ENCODE data around the gene CCR9.
"Not testable (repeated sequence)": the region's sequence is repeated elsewhere in the genome, so short reads cannot be mapped to it uniquely, and the experiment has no call there.

Gene CCR9

GRCh38 chr3:45848392-45848791, 38.0 kb upstream of the CCR9 start:
- H3K27me3 ChIP-seq (ENCODE audit: insufficient read depth, insufficient read length): peaks cover 48% of the 10 kb centered on the region

GRCh38 chr3:45852828-45853227, 33.5 kb upstream of the CCR9 start:
- no peaks in the 10 kb centered on the region for H3K9me3 ChIP-seq (ENCODE audit: insufficient read depth, low read length)
- no peak overlapping the region for H3K9ac ChIP-seq (ENCODE audit: insufficient read length, low read depth)
- DNase-seq (ENCODE audit: low read depth, low spot score): no peak
- no peaks in the 10 kb centered on the region for H3K4me1 ChIP-seq (ENCODE audit: insufficient read depth, insufficient read length)
- TF ChIP-seq YY1 (IDR thresholded peaks at IDR 0.05; ENCODE audit: insufficient read depth, insufficient read length): no peak
- no peak for TF ChIP-seq ZNF274 (IDR thresholded peaks at IDR 0.05; ENCODE audit: low read depth, low read length)
- no peak for TF ChIP-seq SUZ12 (IDR thresholded peaks at IDR 0.05; ENCODE audit: extremely low read depth, insufficient read depth, insufficient read length)
- H3K27me3 ChIP-seq (ENCODE audit: insufficient read depth, insufficient read length): peaks cover 14% of the 10 kb centered on the region
- no peaks in the 10 kb centered on the region for H3K36me3 ChIP-seq (ENCODE audit: insufficient read depth, insufficient read length, low read length)
- no peak overlapping the region for H3K4me3 ChIP-seq (ENCODE audit: insufficient read length, low read depth)

More at GRCh38 chr3:45848392-45848791, 38.0 kb upstream of the CCR9 start:
- no peak for DNase-seq (ENCODE audit: low read depth, low spot score)
- TF ChIP-seq SUZ12 (IDR thresholded peaks at IDR 0.05; ENCODE audit: extremely low read depth, insufficient read depth, insufficient read length) (no peak), YY1 (IDR thresholded peaks at IDR 0.05; ENCODE audit: insufficient read depth, insufficient read length) (no peak), ZNF274 (IDR thresholded peaks at IDR 0.05; ENCODE audit: low read depth, low read length) (no peak)
- Histone ChIP-seq H3K9ac (ENCODE audit: insufficient read length, low read depth) (no peak overlapping the region), H3K9me3 (ENCODE audit: insufficient read depth, low read length) (no peaks in the 10 kb centered on the region), H3K4me1 (ENCODE audit: insufficient read depth, insufficient read length) (no peaks in the 10 kb centered on the region), H3K36me3 (ENCODE audit: insufficient read depth, insufficient read length, low read length) (no peaks in the 10 kb centered on the region), H3K4me3 (ENCODE audit: insufficient read length, low read depth) (no peak overlapping the region)

- H3K4me3 ChIP-seq (ENCODE audit: insufficient read length, low read depth); H3K9ac ChIP-seq (ENCODE audit: insufficient read length, low read depth); H3K27me3 ChIP-seq (ENCODE audit: insufficient read depth, insufficient read length); H3K9me3 ChIP-seq (ENCODE audit: insufficient read depth, low read length); H3K36me3 ChIP-seq (ENCODE audit: insufficient read depth, insufficient read length, low read length); H3K4me1 ChIP-seq (ENCODE audit: insufficient read depth, insufficient read length); DNase-seq (ENCODE audit: low read depth, low spot score): not testable (repeated sequence)
These were observed 30.0 kb upstream of the CCR9 start for GRCh38 chr3:45856323-45856722.

GRCh38 chr3:45857024-45857423, 29.3 kb upstream of the CCR9 start:
- not testable (repeated sequence) for H3K4me1 ChIP-seq (ENCODE audit: insufficient read depth, insufficient read length); H3K27me3 ChIP-seq (ENCODE audit: insufficient read depth, insufficient read length)

GRCh38 chr3:45858809-45859543, 27.4 kb upstream of the CCR9 start:
- Histone ChIP-seq H3K4me1 (ENCODE audit: insufficient read depth, insufficient read length) (no peaks in the 10 kb centered on the region), H3K9ac (ENCODE audit: insufficient read length, low read depth) (no peak overlapping the region), H3K27me3 (ENCODE audit: insufficient read depth, insufficient read length) (no peaks in the 10 kb centered on the region), H3K36me3 (ENCODE audit: insufficient read depth, insufficient read length, low read length) (no peaks in the 10 kb centered on the region), H3K9me3 (ENCODE audit: insufficient read depth, low read length) (peaks cover 8% of the 10 kb centered on the region), H3K4me3 (ENCODE audit: insufficient read length, low read depth) (no peak overlapping the region)
- no peak for TF ChIP-seq ZNF274 (IDR thresholded peaks at IDR 0.05; ENCODE audit: low read depth, low read length)
- no peak for DNase-seq (ENCODE audit: low read depth, low spot score)

More at GRCh38 chr3:45857024-45857423, 29.3 kb upstream of the CCR9 start:
- not testable (repeated sequence) for H3K36me3 ChIP-seq (ENCODE audit: insufficient read depth, insufficient read length, low read length); H3K9me3 ChIP-seq (ENCODE audit: insufficient read depth, low read length); H3K9ac ChIP-seq (ENCODE audit: insufficient read length, low read depth); H3K4me3 ChIP-seq (ENCODE audit: insufficient read length, low read depth); DNase-seq (ENCODE audit: low read depth, low spot score)

- Histone ChIP-seq H3K4me1 (ENCODE audit: insufficient read depth, insufficient read length) (no peaks in the 10 kb centered on the region), H3K27me3 (ENCODE audit: insufficient read depth, insufficient read length) (no peaks in the 10 kb centered on the region), H3K36me3 (ENCODE audit: insufficient read depth, insufficient read length, low read length) (no peaks in the 10 kb centered on the region), H3K9me3 (ENCODE audit: insufficient read depth, low read length) (peaks cover 8% of the 10 kb centered on the region), H3K9ac (ENCODE audit: insufficient read length, low read depth) (no peak overlapping the region), H3K4me3 (ENCODE audit: insufficient read length, low read depth) (no peak overlapping the region)
- no peak for DNase-seq (ENCODE audit: low read depth, low spot score)
- TF ChIP-seq ZNF274 (IDR thresholded peaks at IDR 0.05; ENCODE audit: low read depth, low read length) (no peak), SUZ12 (IDR thresholded peaks at IDR 0.05; ENCODE audit: extremely low read depth, insufficient read depth, insufficient read length) (no peak), YY1 (IDR thresholded peaks at IDR 0.05; ENCODE audit: insufficient read depth, insufficient read length) (no peak)
These were observed 25.9 kb upstream of the CCR9 start for GRCh38 chr3:45860481-45860880.

- DNase-seq (ENCODE audit: low read depth, low spot score): no peak
- Histone ChIP-seq H3K9me3 (ENCODE audit: insufficient read depth, low read length) (peaks cover 8% of the 10 kb centered on the region), H3K36me3 (ENCODE audit: insufficient read depth, insufficient read length, low read length) (no peaks in the 10 kb centered on the region), H3K9ac (ENCODE audit: insufficient read length, low read depth) (no peak overlapping the region), H3K4me3 (ENCODE audit: insufficient read length, low read depth) (no peak overlapping the region), H3K27me3 (ENCODE audit: insufficient read depth, insufficient read length) (no peaks in the 10 kb centered on the region), H3K4me1 (ENCODE audit: insufficient read depth, insufficient read length) (no peaks in the 10 kb centered on the region)
- TF ChIP-seq ZNF274 (IDR thresholded peaks at IDR 0.05; ENCODE audit: low read depth, low read length) (no peak), SUZ12 (IDR thresholded peaks at IDR 0.05; ENCODE audit: extremely low read depth, insufficient read depth, insufficient read length) (no peak), YY1 (IDR thresholded peaks at IDR 0.05; ENCODE audit: insufficient read depth, insufficient read length) (no peak)
These were observed 25.2 kb upstream of the CCR9 start for GRCh38 chr3:45861043-45861719.

All from NT2/D1 (cell line).